Coronary artery (tissue), 2 donors: ENCODE results near the gene SH3RF1.

Experiments
- DNase-seq: peaks from one replicate; pipeline ENCODE4 v3.0.0-alpha.2; 2017; ENCODE audit warnings: low spot score
- H3K27ac ChIP-seq, 2 donors: fragments of 200-600 bp; sonication (generic); one replicate each; pipeline ENCODE4 v1.5.1; 2016 to 2019
- H3K4me3 ChIP-seq: fragments of 200-600 bp; sonication (generic); 2 replicates; pipeline ENCODE4 v1.5.1; 2016; ENCODE audit warnings: mild to moderate bottlenecking, moderate library complexity
- TF ChIP-seq, protein P1 (sequence below): fragments of 200-600 bp; sonication (generic); IDR thresholded peaks from one replicate; pipeline ENCODE4 v1.5.1; 2019; ENCODE audit warnings: antibody characterized with exemption

Gene SH3RF1

DNA sequence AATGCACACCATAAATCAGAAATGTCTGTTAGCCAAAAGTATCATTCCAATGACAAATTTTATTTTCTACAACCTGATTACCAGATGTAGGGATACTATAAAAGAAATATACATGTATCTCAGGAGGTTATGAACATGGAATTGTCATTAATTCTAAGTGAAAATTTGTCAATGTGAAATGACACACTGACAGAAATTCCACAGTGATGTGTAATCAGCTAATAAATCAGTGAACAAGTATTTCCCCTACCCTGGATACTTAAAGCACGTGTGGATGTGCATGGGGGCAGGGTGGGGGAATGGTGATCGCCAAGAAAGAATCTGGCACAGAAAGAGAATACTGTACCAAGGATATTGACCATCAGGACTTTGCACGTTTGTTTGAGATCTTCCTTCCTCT lies 123.6 kb downstream of the SH3RF1 start:
- DNase-seq: no peak
- H3K4me3 ChIP-seq: no peak overlapping the region
- H3K27ac ChIP-seq: no peak overlapping the region
- TF ChIP-seq, protein P1, sequence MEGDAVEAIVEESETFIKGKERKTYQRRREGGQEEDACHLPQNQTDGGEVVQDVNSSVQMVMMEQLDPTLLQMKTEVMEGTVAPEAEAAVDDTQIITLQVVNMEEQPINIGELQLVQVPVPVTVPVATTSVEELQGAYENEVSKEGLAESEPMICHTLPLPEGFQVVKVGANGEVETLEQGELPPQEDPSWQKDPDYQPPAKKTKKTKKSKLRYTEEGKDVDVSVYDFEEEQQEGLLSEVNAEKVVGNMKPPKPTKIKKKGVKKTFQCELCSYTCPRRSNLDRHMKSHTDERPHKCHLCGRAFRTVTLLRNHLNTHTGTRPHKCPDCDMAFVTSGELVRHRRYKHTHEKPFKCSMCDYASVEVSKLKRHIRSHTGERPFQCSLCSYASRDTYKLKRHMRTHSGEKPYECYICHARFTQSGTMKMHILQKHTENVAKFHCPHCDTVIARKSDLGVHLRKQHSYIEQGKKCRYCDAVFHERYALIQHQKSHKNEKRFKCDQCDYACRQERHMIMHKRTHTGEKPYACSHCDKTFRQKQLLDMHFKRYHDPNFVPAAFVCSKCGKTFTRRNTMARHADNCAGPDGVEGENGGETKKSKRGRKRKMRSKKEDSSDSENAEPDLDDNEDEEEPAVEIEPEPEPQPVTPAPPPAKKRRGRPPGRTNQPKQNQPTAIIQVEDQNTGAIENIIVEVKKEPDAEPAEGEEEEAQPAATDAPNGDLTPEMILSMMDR: no peak

DNA sequence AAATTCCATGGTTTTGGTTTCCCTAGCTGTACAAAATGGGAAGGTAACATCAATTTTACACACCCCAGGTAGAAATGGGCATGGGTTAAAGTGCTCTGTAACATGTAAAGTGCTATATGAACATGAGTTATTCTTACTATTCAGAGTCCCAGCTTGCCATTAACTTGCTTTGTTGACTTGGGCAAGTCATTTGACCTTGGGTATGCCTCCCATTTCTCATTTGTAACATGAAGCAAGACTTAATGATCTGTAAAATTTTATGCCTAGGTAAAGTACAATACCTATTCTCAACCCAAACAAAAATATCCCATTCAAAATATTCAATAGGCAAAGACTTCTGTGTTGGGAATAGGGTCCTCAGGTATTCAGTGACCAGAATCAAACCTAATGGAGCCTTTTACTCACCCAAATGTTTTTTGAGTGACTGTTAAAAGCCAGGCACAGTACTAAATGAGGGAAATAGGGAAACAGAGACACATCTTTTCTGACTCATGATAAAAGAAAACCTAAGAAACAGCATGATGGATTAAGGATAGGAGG lies 126.6 kb downstream of the SH3RF1 start:
- no peak for DNase-seq
- no peak overlapping the region for H3K4me3 ChIP-seq
- TF ChIP-seq, protein P1: no peak
- H3K27ac ChIP-seq: no peak overlapping the region

DNA sequence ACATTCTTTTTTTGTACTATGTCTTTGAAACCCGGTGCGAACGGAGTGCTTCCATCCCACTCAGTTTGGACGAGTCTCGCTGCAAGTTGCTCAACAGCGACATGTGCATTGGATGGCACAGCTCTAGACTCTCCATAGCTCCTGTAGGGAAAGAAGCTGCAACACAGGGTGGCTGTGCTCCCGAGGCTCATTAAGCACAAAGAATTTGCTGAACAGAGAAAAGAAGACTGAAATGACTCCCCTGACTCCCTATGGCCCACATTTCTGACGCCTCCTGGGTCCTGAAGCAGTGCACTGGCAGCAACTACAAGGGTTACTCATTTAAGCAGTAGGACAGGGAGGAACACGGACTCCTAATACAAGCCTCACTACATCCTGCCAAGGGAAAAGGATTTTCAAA lies 127.4 kb downstream of the SH3RF1 start:
- no peak for DNase-seq
- H3K4me3 ChIP-seq: no peak overlapping the region
- no peak overlapping the region for H3K27ac ChIP-seq
- TF ChIP-seq, protein P1: no peak

DNA sequence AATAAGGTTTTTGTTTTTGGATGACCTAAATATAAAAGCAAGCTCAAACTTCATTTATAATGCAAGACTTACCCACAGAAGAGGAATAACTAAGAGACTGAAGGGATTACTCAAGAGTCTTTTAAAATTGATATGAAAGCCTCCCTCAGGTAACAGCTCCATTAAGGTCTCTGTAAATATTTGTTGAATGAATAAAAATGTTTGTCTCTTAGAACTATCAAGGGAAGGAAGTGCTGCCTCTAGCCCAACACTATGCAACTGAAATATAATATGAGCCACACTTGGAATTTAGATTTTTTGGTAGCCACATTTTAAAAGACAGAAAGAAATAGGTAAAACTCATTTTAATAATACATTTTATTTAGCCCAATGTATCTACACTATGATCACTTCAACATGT lies 127.8 kb downstream of the SH3RF1 start:
- H3K4me3 ChIP-seq: no peak overlapping the region
- no peak overlapping the region for H3K27ac ChIP-seq
- TF ChIP-seq, protein P1: no peak
- no peak for DNase-seq

DNA sequence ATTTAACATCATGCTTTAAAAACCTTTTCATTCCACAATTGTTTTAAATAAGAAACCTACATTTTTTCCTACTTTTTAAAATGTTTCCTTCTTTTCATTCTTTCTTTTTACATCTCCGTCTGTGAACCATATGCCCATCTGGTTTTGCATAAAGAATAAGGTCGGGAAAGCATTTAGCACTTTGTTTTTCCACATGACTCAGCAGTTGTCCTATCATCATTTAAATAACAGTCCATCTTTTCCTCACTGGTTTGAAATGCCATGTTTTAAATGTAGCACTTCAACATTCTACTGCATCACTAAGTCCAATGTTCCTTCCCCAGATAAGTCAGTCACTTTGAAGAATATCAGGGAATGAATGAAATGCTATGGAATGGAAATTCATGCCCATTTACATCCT lies 128.4 kb downstream of the SH3RF1 start:
- Histone ChIP-seq H3K4me3 (no peak overlapping the region), H3K27ac (no peak overlapping the region)
- no peak for DNase-seq
- TF ChIP-seq, protein P1: no peak

DNA sequence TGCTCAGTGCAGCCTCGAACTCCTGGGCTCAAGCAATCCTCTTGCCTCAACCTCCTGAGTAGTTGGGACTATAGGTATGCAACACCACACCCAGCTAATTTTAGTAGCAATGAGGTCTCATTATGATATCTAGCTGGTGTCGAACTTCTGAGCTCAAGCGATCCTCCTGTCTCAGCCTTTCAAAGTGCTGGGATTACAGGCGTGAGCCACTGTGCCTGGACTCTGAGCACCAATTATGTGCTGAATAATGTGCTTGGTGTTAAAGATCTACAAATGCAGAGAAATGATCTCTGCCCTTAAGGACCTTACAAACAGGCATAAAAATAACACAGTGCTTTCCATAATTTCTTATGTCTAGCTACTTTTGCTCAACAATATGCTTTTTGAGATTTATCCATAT lies 131.7 kb downstream of the SH3RF1 start:
- no peak overlapping the region for H3K4me3 ChIP-seq
- no peak for DNase-seq
- TF ChIP-seq, protein P1: no peak
- H3K27ac ChIP-seq: no peak overlapping the region

DNA sequence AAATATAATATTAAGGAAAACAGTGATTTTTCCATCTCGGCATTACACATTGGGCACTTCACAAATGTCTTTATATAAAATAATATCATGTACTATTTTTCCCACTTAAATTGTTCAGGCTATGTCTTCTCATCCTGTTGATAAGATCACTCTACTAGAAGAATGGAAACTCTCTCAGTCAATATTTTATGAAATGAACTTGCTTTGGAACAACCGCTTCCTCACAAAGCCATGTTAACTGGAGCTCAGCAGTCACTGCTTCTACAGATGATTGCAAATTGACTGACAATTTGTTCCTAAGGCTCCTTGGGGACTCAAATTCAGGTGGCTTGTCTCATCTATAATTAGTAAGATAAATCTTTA lies 133.2 kb downstream of the SH3RF1 start:
- no peak overlapping the region for H3K27ac ChIP-seq
- no peak for DNase-seq
- H3K4me3 ChIP-seq: no peak overlapping the region
- TF ChIP-seq, protein P1: no peak
